Glutamatergic neuron (in vitro differentiated cells): Measurements from ENCODE around the gene CYBC1. TPM values are rescaled to one million over a fixed set of nuclear protein-coding genes. Genes with fewer than 3 reads are reported as not detected.

ENCODE experiments used
- DNase-seq: peaks from one replicate; pipeline ENCODE4 v3.0.0; 2022
- H3K27ac Mint-ChIP-seq: one replicate; pipeline ENCODE4 v1.8.0; 2020; ENCODE audit warnings: mild to moderate bottlenecking, mixed read lengths, inconsistent platforms; ENCODE audit not compliant: unreplicated experiment
- H3K27me3 Mint-ChIP-seq: one replicate; pipeline ENCODE4 v1.8.0; 2020; ENCODE audit warnings: mild to moderate bottlenecking, moderate library complexity, mixed read lengths, inconsistent platforms; ENCODE audit not compliant: unreplicated experiment
- H3K36me3 Mint-ChIP-seq: one replicate; pipeline ENCODE4 v1.8.0; 2020; ENCODE audit warnings: mild to moderate bottlenecking, mixed read lengths, inconsistent platforms; ENCODE audit not compliant: unreplicated experiment
- H3K4me1 Mint-ChIP-seq: one replicate; pipeline ENCODE4 v1.8.0; 2020; ENCODE audit warnings: mild to moderate bottlenecking, low read depth, mixed read lengths, inconsistent platforms; ENCODE audit not compliant: unreplicated experiment
- H3K4me3 Mint-ChIP-seq: one replicate; pipeline ENCODE4 v1.8.0; 2020; ENCODE audit warnings: mild to moderate bottlenecking, mixed read lengths, inconsistent platforms; ENCODE audit not compliant: unreplicated experiment
- H3K9me3 Mint-ChIP-seq: one replicate; pipeline ENCODE4 v1.8.0; 2020; ENCODE audit warnings: mild to moderate bottlenecking, moderate library complexity, mixed read lengths, inconsistent platforms; ENCODE audit not compliant: unreplicated experiment
- total RNA-seq: library from RNA; stranded (reverse); fragmentation: NEBNext Ultra II Directional; extraction: Animal tissue kit (Norgen Biotek cat#: 25700); gene quantifications from one replicate; pipeline ENCODE4 v1.2.1, GENCODE V29; 2021; ENCODE audit not compliant: unreplicated experiment
- TF ChIP-seq, protein P1 (sequence below): fragments of 200-600 bp; sonication (generic); IDR thresholded peaks from one replicate; pipeline ENCODE4 v1.5.0; 2021; ENCODE audit not compliant: partially characterized antibody, unreplicated experiment

The CYBC1 gene
- total RNA-seq, 1 donor from 2014 or later, result 134 TPM

DNA sequence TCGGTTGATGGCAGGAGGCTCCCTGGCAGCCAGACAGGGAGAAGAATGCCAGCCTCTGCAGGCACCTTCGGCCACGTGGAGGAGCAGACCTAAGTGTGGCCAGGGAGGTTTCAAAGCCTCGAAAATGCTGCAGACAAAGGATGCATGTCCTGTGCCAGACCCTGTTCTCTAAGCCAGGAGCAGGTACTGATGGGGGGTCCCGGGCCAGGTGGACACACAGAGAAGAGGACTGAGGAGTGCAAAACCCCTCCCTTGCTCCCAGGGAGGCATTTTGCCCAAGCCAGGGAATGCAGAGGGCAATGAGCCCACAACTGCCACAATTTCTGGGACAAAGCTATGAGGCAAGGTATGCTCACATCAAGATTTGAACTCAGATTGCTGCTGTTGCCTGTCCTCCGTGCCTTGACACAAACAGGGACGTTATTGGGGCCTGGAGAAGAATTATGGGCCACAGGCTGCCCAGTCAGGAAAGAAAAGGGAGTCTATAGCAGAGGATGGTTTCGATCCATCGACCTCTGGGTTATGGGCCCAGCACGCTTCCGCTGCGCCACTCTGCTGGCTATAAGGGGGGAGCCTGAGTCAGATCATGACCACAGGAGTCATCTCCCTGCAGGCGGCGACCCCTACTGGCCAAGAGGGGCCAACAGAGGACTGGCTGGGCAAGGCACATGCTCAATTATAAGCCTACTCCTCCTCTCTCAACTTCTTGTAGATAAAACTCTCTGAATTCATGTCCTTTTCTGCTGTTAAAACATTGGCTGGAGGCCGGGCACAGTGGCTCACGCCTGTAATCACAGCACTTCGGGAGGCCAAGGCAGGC lies 43.9 kb upstream of the CYBC1 start:
- DNase-seq, result peak; percentile 85
- H3K9me3 Mint-ChIP-seq, result peaks cover 15% of the 10 kb centered on the region
- H3K4me3 Mint-ChIP-seq, result peak overlapping the region; percentile 69
- peaks cover 20% of the 10 kb centered on the region for H3K27me3 Mint-ChIP-seq
- peak overlapping the region; percentile 88 for H3K27ac Mint-ChIP-seq
- peaks cover 9% of the 10 kb centered on the region for H3K4me1 Mint-ChIP-seq
- TF ChIP-seq, protein P1, sequence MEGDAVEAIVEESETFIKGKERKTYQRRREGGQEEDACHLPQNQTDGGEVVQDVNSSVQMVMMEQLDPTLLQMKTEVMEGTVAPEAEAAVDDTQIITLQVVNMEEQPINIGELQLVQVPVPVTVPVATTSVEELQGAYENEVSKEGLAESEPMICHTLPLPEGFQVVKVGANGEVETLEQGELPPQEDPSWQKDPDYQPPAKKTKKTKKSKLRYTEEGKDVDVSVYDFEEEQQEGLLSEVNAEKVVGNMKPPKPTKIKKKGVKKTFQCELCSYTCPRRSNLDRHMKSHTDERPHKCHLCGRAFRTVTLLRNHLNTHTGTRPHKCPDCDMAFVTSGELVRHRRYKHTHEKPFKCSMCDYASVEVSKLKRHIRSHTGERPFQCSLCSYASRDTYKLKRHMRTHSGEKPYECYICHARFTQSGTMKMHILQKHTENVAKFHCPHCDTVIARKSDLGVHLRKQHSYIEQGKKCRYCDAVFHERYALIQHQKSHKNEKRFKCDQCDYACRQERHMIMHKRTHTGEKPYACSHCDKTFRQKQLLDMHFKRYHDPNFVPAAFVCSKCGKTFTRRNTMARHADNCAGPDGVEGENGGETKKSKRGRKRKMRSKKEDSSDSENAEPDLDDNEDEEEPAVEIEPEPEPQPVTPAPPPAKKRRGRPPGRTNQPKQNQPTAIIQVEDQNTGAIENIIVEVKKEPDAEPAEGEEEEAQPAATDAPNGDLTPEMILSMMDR, result peak; percentile 95
- H3K36me3 Mint-ChIP-seq, result no peaks in the 10 kb centered on the region

DNA sequence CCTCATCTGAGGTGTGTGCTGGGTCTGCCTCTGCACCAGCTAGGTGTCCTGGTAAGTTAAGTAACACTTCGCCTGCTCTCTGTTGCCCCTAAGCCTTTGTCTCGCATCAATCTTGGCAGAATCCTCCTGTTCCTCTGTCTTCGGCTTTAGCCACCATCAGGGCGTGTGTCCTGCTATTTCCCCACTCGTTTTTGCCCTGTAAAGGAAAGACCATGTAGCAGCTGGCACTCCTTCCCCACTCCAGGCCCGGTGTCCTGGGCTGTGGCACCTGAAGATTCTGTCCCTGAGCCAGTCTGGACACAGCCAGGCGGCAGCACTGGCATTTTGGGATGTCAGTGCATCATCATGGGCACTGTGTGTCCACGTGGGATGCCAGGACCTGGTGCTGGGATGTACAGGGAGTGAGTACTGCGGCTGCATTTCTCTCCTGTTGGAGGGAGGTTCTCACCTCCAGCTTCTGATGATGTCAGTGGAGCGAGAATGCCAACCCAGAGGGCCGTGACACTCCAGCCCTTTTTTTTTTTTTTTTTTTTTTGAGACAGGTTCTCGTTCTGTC lies 42.8 kb upstream of the CYBC1 start:
- Mint-ChIP-seq H3K4me1 (peaks cover 9% of the 10 kb centered on the region), H3K36me3 (no peaks in the 10 kb centered on the region), H3K27ac (peak overlapping the region; percentile 17), H3K4me3 (no peak overlapping the region), H3K9me3 (peaks cover 15% of the 10 kb centered on the region), H3K27me3 (peaks cover 22% of the 10 kb centered on the region)
- no peak for DNase-seq
- TF ChIP-seq, protein P1, result no peak

DNA sequence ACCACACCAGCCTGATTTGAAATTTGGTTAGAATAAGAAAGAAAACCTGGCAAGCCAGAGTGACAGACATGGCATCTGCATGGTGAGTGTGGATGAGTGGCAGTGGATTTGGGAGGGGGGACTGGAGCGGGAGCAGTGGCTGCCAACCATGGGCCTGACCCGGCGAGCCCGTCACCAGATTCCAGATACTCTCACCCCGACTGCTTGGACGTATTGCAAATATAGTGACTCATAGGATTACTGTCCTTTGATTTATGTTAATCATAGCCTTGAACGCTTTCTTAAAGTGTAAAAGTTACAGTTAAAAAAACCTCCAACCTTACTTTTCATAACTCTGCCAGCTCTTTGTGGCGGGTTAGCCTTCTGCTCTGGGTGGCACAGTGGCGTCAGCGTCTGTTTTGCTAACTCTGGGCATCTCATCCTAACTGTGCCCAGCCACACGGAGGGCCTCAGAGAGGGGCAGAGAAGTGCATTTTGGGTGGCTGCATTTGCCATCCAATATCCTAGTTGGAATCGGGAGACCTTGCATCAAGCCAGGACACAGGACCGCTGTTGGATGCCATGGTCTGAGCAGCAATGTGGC lies 42.2 kb upstream of the CYBC1 start:
- TF ChIP-seq, protein P1, result no peak
- H3K27ac Mint-ChIP-seq, result no peak overlapping the region
- H3K4me3 Mint-ChIP-seq, result no peak overlapping the region

DNA sequence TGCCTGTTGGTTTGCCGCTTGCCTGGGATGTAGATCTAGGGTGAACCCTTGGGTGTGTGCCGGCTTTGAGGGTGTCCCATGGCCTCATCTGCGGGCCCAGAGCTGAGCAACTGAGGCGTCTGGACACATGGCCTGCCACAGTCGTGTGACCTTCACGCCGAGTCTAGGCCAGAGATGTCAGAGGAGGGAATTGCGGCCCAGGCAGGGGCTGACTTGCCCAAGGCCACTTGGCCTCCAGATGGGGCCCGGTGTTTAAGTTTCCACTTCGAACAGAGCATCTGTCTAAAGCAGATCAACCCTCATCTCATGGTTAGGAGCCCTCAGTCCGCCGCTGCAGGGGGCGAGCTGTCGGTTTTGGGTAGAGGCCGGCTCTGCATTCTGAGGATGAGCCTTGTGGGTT lies 41.0 kb upstream of the CYBC1 start:
- TF ChIP-seq, protein P1, result no peak
- Mint-ChIP-seq H3K36me3 (no peaks in the 10 kb centered on the region), H3K27ac (no peak overlapping the region)

More for the DNA sequence above, 42.2 kb upstream of the CYBC1 start:
- Mint-ChIP-seq H3K4me1 (peaks cover 9% of the 10 kb centered on the region), H3K9me3 (peaks cover 14% of the 10 kb centered on the region), H3K36me3 (no peaks in the 10 kb centered on the region), H3K27me3 (peaks cover 19% of the 10 kb centered on the region)
- DNase-seq, result no peak

DNA sequence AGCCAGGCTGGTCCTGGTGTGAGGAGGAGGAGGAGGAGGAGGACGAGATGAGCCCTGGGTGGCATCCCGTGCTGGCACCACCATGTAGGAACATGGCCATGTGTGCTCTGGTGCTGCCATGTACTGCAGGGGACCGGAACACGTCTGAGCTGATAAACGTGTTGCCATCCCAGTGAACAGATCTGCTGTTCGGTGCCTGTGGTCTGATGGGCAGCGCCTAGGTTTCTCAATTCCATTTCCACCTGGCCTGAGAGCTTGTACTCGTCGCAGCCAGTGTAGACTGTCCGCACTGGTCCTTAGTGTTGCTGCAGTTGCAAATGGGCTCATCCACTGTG lies 40.6 kb upstream of the CYBC1 start:
- H3K4me3 Mint-ChIP-seq, result no peak overlapping the region

More for the DNA sequence above, 41.0 kb upstream of the CYBC1 start:
- DNase-seq, result no peak
- peaks cover 19% of the 10 kb centered on the region for H3K27me3 Mint-ChIP-seq
- no peak overlapping the region for H3K4me3 Mint-ChIP-seq
- H3K4me1 Mint-ChIP-seq, result peaks cover 9% of the 10 kb centered on the region
- peaks cover 14% of the 10 kb centered on the region for H3K9me3 Mint-ChIP-seq

More for the DNA sequence above, 40.6 kb upstream of the CYBC1 start:
- Mint-ChIP-seq H3K4me1 (peaks cover 9% of the 10 kb centered on the region), H3K27ac (no peak overlapping the region), H3K36me3 (no peaks in the 10 kb centered on the region), H3K9me3 (peaks cover 14% of the 10 kb centered on the region), H3K27me3 (peaks cover 20% of the 10 kb centered on the region)
- no peak for DNase-seq
- TF ChIP-seq, protein P1, result no peak
